Rectal smooth muscle tissue (tissue), 1 donor: ENCODE measurements around the gene SETD7.
"Not testable (repeated sequence)": the region's sequence is repeated elsewhere in the genome, so short reads cannot be mapped to it uniquely, and the experiment has no call there.

Experiments
- H3K27ac ChIP-seq: one replicate; pipeline ENCODE4 v1.7.0; 2013; ENCODE audit warnings: low read depth, low read length, inconsistent platforms
- H3K27me3 ChIP-seq: one replicate; pipeline ENCODE4 v1.7.0; 2013; ENCODE audit warnings: low read length; ENCODE audit not compliant: control insufficient read depth, insufficient read depth
- H3K36me3 ChIP-seq: one replicate; pipeline ENCODE4 v1.7.0; 2013; ENCODE audit warnings: low read length; ENCODE audit not compliant: control insufficient read depth, insufficient read depth
- H3K4me1 ChIP-seq: one replicate; pipeline ENCODE4 v1.7.0; 2013; ENCODE audit warnings: low read length; ENCODE audit not compliant: control insufficient read depth, insufficient read depth
- H3K4me3 ChIP-seq: one replicate; pipeline ENCODE4 v1.7.0; 2013; ENCODE audit warnings: low read length
- H3K9ac ChIP-seq: one replicate; pipeline ENCODE4 v1.7.0; 2013; ENCODE audit warnings: low read length

Gene SETD7

DNA sequence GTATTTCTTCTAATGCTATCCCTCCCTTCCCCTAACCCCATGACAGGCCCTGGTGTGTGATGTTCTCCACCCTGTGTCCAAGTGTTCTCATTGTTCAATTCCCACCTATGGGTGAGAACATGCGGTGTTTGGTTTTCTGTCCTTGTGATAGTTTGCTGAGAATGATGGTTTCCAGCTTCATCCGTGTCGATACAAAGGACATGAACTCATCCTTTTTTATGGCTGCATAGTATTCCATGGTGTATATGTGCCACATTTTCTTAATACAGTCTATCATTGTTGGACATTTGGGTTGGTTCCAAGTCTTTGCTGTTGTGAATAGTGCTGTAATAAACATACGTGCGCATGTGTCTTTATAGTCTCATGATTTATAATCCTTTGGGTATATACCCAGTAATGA, 91.5 kb downstream of the SETD7 start:
- H3K27me3 ChIP-seq, H3K9ac ChIP-seq, H3K4me3 ChIP-seq, H3K27ac ChIP-seq, H3K36me3 ChIP-seq, H3K4me1 ChIP-seq: not testable (repeated sequence)

DNA sequence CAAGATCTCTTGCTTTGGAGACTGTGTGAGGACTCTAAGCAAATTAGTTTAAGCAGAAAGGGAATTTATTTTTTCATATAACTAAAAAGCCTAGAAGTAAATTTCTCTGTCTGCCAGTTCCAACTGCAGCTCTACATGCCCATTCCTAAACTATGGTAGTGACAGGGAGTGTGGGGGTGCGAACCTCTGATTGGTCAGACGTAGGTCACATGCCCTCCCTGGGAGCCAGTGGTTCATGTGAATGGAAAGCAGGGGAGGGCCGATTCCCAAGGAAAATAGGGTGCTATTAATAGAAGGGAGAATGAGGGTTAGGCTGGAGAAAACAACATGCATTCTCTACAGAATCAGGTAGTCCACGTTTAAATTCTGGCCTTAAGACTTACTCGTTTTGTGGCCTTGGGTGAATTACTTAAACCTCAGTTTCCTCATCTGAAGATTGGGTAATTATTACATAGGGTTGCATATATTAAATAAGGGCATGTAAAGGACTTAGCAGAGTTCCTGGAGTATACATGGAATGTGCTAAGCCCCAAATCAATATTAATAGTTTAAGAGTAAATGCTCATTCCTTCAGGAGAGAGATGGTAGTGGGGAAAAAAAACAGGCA, 94.9 kb downstream of the SETD7 start:
- Histone ChIP-seq H3K4me1 (no peaks in the 10 kb centered on the region), H3K4me3 (no peak overlapping the region), H3K9ac (no peak overlapping the region), H3K27ac (no peak overlapping the region), H3K27me3 (no peaks in the 10 kb centered on the region), H3K36me3 (no peaks in the 10 kb centered on the region)

DNA sequence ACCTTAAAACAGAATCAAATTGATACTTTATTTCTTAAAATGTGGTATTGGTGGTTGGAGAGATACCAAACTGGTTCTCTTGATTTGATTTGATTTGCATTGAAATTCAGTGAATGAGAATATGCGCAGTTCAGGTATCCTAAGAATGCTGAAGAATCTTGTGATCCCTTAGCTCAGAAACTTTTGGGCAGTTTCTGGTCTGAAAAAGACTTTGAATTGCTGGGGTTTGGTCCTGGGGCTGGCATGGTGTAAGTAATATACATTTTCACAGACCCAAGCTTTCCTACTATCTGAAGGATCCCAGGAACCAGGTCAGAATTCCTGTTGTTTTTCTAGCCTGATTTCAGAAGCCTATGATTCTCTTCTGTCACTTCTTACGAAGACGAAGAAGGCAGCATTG, 95.5 kb downstream of the SETD7 start:
- no peaks in the 10 kb centered on the region for H3K36me3 ChIP-seq
- no peaks in the 10 kb centered on the region for H3K27me3 ChIP-seq
- H3K27ac ChIP-seq: no peak overlapping the region
- H3K9ac ChIP-seq: no peak overlapping the region
- no peak overlapping the region for H3K4me3 ChIP-seq
- H3K4me1 ChIP-seq: peaks cover 4% of the 10 kb centered on the region

DNA sequence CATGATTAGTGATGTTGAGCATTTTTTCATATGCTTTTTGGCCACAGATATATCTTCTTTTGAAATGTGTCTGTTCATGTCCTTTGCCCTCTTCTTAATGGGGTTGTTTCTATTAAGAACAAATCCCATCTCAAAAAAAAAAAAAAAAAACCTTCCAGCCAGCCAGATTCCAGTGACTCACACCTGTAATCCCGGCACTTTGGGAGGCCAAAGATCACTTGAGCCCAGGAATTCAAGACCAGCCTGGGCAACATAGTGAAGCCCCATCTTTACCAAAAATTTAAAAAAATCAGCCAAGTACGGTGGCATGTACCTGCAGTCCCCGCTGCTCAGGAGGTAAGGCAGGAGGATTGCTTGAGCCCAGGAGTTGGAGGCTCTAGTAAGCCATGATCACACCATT, 97.0 kb downstream of the SETD7 start:
- H3K9ac ChIP-seq: no peak overlapping the region
- peaks cover 3% of the 10 kb centered on the region for H3K36me3 ChIP-seq
- H3K27me3 ChIP-seq: no peaks in the 10 kb centered on the region
- no peak overlapping the region for H3K4me3 ChIP-seq
- H3K4me1 ChIP-seq: peaks cover 4% of the 10 kb centered on the region
- no peak overlapping the region for H3K27ac ChIP-seq

DNA sequence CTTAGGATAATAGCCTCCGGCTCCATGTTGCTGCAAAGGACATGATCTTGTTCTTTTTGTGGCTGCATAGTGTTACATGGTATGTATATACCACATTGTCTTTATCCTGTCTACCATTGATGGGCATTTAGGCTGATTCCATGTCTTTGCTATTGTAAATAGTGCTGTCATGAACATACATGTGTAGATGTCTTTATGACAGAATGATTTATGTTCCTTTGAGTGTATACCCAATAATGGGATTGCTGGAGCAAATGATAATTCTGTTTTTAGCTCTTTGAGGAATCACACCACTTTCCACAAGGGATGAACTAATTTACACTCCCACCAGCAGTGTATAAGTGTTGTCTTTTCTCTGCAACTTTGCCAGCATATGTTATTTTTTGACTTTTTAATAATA, 97.5 kb downstream of the SETD7 start:
- Histone ChIP-seq H3K4me3 (no peak overlapping the region), H3K4me1 (peaks cover 4% of the 10 kb centered on the region)

DNA sequence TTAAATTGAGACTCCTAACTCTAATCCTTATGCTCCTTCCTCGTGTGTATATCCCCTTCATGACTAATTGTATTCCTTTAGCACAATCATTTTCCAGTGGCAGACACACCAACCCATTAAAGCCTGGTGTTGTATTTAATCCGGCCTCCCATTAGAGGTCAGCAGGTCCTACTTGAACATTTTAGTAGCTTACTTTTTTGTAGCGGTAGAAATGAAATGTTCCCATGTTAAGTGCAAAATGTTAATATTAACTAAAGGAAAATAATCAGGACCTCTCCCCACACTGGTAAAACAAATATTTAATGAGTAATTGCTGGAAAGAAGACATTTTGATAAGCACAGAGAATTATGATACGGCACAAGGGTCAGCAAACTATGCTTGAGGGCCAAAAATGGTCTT, 98.7 kb downstream of the SETD7 start:
- Histone ChIP-seq H3K4me1 (peaks cover 9% of the 10 kb centered on the region), H3K4me3 (no peak overlapping the region)

More for the DNA sequence above, 97.5 kb downstream of the SETD7 start:
- Histone ChIP-seq H3K27ac (no peak overlapping the region), H3K9ac (no peak overlapping the region), H3K36me3 (peaks cover 3% of the 10 kb centered on the region), H3K27me3 (no peaks in the 10 kb centered on the region)

DNA sequence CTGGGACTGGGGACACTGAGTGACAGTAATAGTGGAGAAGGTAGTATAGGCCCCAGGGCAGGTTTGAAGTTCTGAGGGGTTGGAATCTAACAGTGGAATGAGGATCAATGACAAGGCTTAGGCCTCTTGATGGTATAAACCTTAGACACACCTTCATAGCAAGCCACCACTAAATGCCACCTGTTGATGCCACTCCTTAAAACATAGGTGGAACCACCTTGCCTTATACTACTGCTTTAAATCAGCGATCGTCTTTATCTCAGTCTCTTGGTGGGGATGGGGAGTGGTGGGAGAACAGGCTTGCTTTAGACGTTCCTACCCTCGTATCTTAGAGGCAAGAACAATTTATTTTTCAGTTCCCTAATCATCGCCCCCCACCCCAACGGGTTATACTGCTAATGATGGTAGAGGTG, 100.9 kb downstream of the SETD7 start:
- Histone ChIP-seq H3K27me3 (no peaks in the 10 kb centered on the region), H3K4me3 (peak overlapping the region; percentile 96), H3K36me3 (peaks cover 3% of the 10 kb centered on the region), H3K9ac (no peak overlapping the region), H3K4me1 (peaks cover 9% of the 10 kb centered on the region), H3K27ac (no peak overlapping the region)

More for the DNA sequence above, 98.7 kb downstream of the SETD7 start:
- Histone ChIP-seq H3K27me3 (no peaks in the 10 kb centered on the region), H3K36me3 (peaks cover 3% of the 10 kb centered on the region), H3K9ac (no peak overlapping the region), H3K27ac (no peak overlapping the region)

DNA sequence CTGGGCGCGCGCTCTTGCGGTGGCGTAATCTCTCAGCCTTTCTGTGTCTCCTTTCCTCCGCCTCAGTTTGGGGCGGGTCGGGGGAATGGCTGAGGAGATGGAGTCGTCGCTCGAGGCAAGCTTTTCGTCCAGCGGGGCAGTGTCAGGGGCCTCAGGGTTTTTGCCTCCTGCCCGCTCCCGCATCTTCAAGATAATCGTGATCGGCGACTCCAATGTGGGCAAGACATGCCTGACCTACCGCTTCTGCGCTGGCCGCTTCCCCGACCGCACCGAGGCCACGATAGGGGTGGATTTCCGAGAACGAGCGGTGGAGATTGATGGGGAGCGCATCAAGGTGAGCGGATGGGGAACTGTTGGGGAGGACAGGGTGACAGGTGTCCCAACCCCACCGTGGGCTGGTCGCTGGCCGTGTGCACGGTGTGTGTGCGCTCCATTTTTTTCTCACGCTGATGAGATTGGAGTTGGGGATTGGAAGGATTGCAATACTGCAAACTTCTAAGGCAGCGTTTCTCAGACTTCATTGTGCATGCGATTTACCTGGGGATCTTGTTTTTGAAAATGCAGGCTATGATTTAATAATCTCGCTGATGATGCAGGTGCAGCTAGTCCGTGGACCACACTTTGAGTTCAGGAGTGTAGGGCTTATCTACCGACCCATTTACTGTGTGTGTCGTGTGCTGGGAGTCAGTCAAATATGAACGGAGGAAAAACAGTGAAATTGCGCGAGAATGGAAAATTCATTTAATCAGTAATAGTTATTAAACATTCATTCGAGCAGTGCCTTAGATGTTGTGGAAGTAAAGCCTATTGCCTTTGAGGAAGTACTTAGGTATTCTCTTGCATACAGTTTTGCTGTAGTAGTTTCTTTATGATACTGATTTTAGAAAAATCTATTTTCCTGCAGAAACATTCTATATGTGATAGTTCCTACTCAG, 101.6 kb downstream of the SETD7 start, which contains the start of gene RAB33B:
Gene RAB33B (plus strand): TSS at position 11 of the 935 bp plus-strand sequence. CDS start 75 bp downstream, at position 86.
- H3K36me3 ChIP-seq: peaks cover 3% of the 10 kb centered on the region
- H3K4me3 ChIP-seq: peak within 1 kb of the TSS; percentile 96
- H3K27ac ChIP-seq: peak within 1 kb of the TSS; percentile 98
- peak within 1 kb of the TSS; percentile 89 for H3K9ac ChIP-seq
- H3K4me1 ChIP-seq: peaks cover 9% of the 10 kb centered on the region
- H3K27me3 ChIP-seq: no peaks in the 10 kb centered on the region

DNA sequence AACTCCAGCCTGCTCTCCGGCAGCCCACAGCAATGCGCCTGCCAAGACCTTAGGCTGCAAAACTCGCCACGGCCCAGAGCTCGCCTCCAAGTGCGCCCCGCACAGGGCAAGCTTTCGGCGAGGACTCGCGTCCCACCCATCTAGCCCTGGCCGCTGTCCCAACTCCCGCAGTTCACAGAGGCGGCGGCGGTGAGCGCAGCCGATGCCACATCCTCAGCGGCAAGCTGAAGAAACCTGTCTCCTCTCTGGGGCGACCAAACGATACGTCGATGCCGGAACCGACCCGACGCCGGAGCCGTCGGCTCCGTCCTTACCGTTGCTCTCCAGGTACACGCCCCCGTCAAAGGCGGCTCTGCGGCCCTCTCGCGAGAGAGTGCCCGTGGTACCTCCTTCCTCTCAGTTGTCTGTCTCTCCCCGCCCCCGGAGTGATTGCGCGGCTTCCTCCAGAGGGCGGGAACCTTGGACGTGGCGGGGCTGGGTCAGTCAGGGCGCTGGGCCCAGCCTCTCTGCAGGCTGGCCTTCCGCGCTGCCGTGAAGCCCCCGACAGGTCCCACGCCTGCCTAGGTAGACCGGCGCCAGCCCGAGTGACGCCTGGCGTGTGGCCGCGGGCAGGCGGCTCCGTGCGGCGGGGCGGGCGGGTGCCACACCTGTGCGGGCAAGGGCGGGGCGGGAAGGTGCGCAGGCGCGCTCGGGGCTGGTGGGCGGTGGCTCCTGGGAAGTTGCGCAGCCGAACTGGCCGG, 102.5 kb downstream of the SETD7 start:
- peak overlapping the region; percentile 96 for H3K4me3 ChIP-seq
- peaks cover 9% of the 10 kb centered on the region for H3K4me1 ChIP-seq
- peaks cover 3% of the 10 kb centered on the region for H3K36me3 ChIP-seq
- H3K27ac ChIP-seq: peak overlapping the region; percentile 98
- H3K27me3 ChIP-seq: no peaks in the 10 kb centered on the region
- peak overlapping the region; percentile 66 for H3K9ac ChIP-seq

DNA sequence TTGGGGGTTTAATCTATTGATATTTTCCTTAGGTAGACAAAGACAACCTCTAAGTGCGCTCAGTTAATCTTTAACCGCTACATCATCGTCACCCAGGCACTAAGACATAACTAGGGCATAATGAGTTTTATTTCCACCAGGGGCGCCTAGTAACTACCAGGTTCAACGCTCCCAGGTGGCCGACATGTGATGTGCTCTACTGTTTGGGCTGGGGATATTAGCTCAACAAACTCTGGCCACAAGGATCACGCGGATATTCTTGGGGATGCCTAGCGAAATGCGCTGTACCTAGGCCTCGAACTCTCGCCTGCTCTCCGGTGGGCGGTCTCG, 103.0 kb downstream of the SETD7 start:
- peaks cover 9% of the 10 kb centered on the region for H3K4me1 ChIP-seq
- H3K4me3 ChIP-seq: peak overlapping the region; percentile 96
- H3K27me3 ChIP-seq: no peaks in the 10 kb centered on the region
- H3K9ac ChIP-seq: peak overlapping the region; percentile 66
- peak overlapping the region; percentile 98 for H3K27ac ChIP-seq
- peaks cover 3% of the 10 kb centered on the region for H3K36me3 ChIP-seq

DNA sequence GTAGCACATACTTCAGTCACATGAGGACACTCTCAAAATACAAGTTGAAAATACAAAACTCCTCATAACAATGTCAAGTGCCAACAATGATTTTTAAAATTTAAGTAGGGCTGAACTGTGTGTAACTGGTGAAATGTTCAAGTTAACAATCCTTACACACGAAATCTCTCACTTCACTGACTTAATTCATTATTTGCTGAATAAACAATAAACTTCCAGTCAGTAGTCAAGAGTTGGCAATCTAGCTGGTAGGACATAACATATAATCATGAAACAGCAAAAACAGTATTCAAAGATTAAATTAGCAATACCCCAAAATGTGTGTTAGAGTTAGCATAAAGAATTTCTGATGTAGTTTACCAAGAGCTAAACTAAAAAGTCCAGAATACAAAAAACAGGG, 104.0 kb downstream of the SETD7 start:
- Histone ChIP-seq H3K27ac (no peak overlapping the region), H3K4me3 (no peak overlapping the region)

DNA sequence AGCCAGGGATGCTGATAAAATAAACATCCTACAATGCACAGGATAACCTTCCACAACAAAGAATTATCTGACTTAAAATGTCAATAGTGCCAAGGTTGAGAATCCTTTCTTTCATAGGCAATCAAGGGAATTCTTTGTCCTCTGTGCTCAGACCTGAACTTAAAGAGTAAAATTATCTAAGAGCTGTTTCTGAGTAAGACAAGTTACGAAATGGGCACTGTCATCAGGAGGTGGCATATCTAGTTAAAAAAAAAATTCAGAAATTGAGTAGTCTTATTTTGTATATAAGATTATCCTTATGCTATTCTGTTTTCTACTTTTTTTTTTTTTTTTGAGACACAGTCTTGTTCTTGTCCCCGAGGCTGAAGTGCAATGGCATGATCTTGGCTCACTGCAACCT, 105.4 kb downstream of the SETD7 start:
- no peak overlapping the region for H3K27ac ChIP-seq
- H3K9ac ChIP-seq: no peak overlapping the region
- H3K4me1 ChIP-seq: peaks cover 4% of the 10 kb centered on the region
- peaks cover 3% of the 10 kb centered on the region for H3K36me3 ChIP-seq
- H3K27me3 ChIP-seq: no peaks in the 10 kb centered on the region
- H3K4me3 ChIP-seq: no peak overlapping the region

More for the DNA sequence above, 104.0 kb downstream of the SETD7 start:
- Histone ChIP-seq H3K9ac (no peak overlapping the region), H3K27me3 (no peaks in the 10 kb centered on the region), H3K4me1 (peaks cover 9% of the 10 kb centered on the region), H3K36me3 (peaks cover 3% of the 10 kb centered on the region)
